ENCODE measurements around the gene ADARB2. TPM values are rescaled to one million over a fixed set of nuclear protein-coding genes. Genes with fewer than 3 reads are reported as not detected.

The ADARB2 gene
- polyA plus RNA-seq, 1 of the 3 experiments (the other 2 are of a cell fraction) = not detected

GRCh38 chr10:1230592-1231275 is 506.6 kb downstream of the ADARB2 start:
- H3K4me2 ChIP-seq = no peak overlapping the region
- no peaks in the 10 kb centered on the region for H3K36me3 ChIP-seq (replicated peaks in 1 of 2; ENCODE audit: control insufficient read depth in 1 of 2, insufficient read depth in 2 of 2, low read length in 1 of 2)
- TF ChIP-seq JUND (IDR thresholded peaks at IDR 0.05) (no peak), PBX3 (IDR thresholded peaks at IDR 0.05) (no peak), MAX (IDR thresholded peaks at IDR 0.05; ENCODE audit: low read depth) (no peak), GABPA (IDR thresholded peaks at IDR 0.05; ENCODE audit: low read depth) (no peak), NRF1 (IDR thresholded peaks at IDR 0.05; ENCODE audit: low read depth, low read length) (no peak), GATA2 (CRISPR knock-in tag; IDR thresholded peaks at IDR 0.05) (no peak), FOXJ3 (CRISPR knock-in tag; IDR thresholded peaks at IDR 0.05) (no peak), TAF1 (IDR thresholded peaks at IDR 0.05; ENCODE audit: borderline replicate concordance, low read depth, low read length) (no peak)
- H3K4me3 ChIP-seq (ENCODE audit: low read depth in 2 of 2, low read length in 1 of 2) = no peak overlapping the region
- WGBS (ENCODE audit: low lambda C conversion rate) = 47% methylated on average over 7 of the region's 9 CpGs
- H3K79me2 ChIP-seq (ENCODE audit: insufficient read depth) = no peaks in the 10 kb centered on the region
- CTCF ChIA-PET = interaction anchor here (1.0 kb wide), 1 partner anchor 61 kb away, joined by 3 read pairs; no protein-coding TSS in a partner anchor
- no peak overlapping the region for H3K27ac ChIP-seq (ENCODE audit: low read depth in 2 of 2, low read length in 1 of 2)
- H4K20me1 ChIP-seq (ENCODE audit: insufficient read depth) = no peaks in the 10 kb centered on the region
- no peak overlapping the region for H3K9ac ChIP-seq
- H3K27me3 ChIP-seq (ENCODE audit: insufficient read depth) = no peaks in the 10 kb centered on the region
- H3F3A ChIP-seq (replicated peaks; ENCODE audit: insufficient read depth) = no peaks in the 10 kb centered on the region
- H3K4me1 ChIP-seq (ENCODE audit: control insufficient read depth in 1 of 2, insufficient read depth in 2 of 2, low read depth in 1 of 2, low read length in 1 of 2) = no peaks in the 10 kb centered on the region
- POLR2A ChIA-PET = no interaction called here
- DNase-seq = no peak
- H3K9me2 ChIP-seq = no peaks in the 10 kb centered on the region
- H3K9me3 ChIP-seq = no peaks in the 10 kb centered on the region
- no peak overlapping the region for H2AFZ ChIP-seq (ENCODE audit: low read depth)

GRCh38 chr10:1230138-1230537 is 507.2 kb downstream of the ADARB2 start:
- ChIA-PET CTCF (interaction anchor here (1.0 kb wide), 1 partner anchor 62 kb away, joined by 3 read pairs; no protein-coding TSS in a partner anchor), POLR2A (no interaction called here)
- Histone ChIP-seq H3K9me3 (no peaks in the 10 kb centered on the region), H3K9me2 (no peaks in the 10 kb centered on the region), H4K20me1 (ENCODE audit: insufficient read depth) (no peaks in the 10 kb centered on the region), H3K4me3 (ENCODE audit: low read depth in 2 of 2, low read length in 1 of 2) (no peak overlapping the region), H3K36me3 (replicated peaks in 1 of 2; ENCODE audit: control insufficient read depth in 1 of 2, insufficient read depth in 2 of 2, low read length in 1 of 2) (no peaks in the 10 kb centered on the region), H3K4me2 (no peak overlapping the region), H2AFZ (ENCODE audit: low read depth) (no peak overlapping the region), H3K79me2 (ENCODE audit: insufficient read depth) (no peaks in the 10 kb centered on the region), H3K4me1 (ENCODE audit: control insufficient read depth in 1 of 2, insufficient read depth in 2 of 2, low read depth in 1 of 2, low read length in 1 of 2) (no peaks in the 10 kb centered on the region), H3K27me3 (ENCODE audit: insufficient read depth) (no peaks in the 10 kb centered on the region), H3K9ac (no peak overlapping the region), H3F3A (replicated peaks; ENCODE audit: insufficient read depth) (no peaks in the 10 kb centered on the region), H3K27ac (ENCODE audit: low read depth in 2 of 2, low read length in 1 of 2) (no peak overlapping the region)
- no peak for TF ChIP-seq EZH2phosphoT487 (IDR thresholded peaks at IDR 0.05; ENCODE audit: borderline replicate concordance, low read depth)
- 37% methylated on average over 5 of the region's 8 CpGs for WGBS (ENCODE audit: low lambda C conversion rate)
- no peak for DNase-seq

- H4K20me1 ChIP-seq (ENCODE audit: insufficient read depth) = no peaks in the 10 kb centered on the region
- no peaks in the 10 kb centered on the region for H3F3A ChIP-seq (replicated peaks; ENCODE audit: insufficient read depth)
- ChIA-PET POLR2A (no interaction called here), CTCF (interaction anchor here (1.0 to 1.1 kb wide), 2 partner anchors 63 to 120 kb away, joined by 3 read pairs; no protein-coding TSS in a partner anchor)
- no peak overlapping the region for H3K9ac ChIP-seq
- no peaks in the 10 kb centered on the region for H3K79me2 ChIP-seq (ENCODE audit: insufficient read depth)
- H3K9me3 ChIP-seq = no peaks in the 10 kb centered on the region
- no peaks in the 10 kb centered on the region for H3K36me3 ChIP-seq (replicated peaks in 1 of 2; ENCODE audit: control insufficient read depth in 1 of 2, insufficient read depth in 2 of 2, low read length in 1 of 2)
- 53% methylated on average over 10 of the region's 10 CpGs for WGBS (ENCODE audit: low lambda C conversion rate)
- no peaks in the 10 kb centered on the region for H3K9me2 ChIP-seq
- no peak overlapping the region for H3K4me3 ChIP-seq (ENCODE audit: low read depth in 2 of 2, low read length in 1 of 2)
- no peak for DNase-seq
- H3K27me3 ChIP-seq (ENCODE audit: insufficient read depth) = no peaks in the 10 kb centered on the region
- H2AFZ ChIP-seq (ENCODE audit: low read depth) = no peak overlapping the region
- H3K4me2 ChIP-seq = no peak overlapping the region
- H3K27ac ChIP-seq (ENCODE audit: low read depth in 2 of 2, low read length in 1 of 2) = no peak overlapping the region
- no peak for TF ChIP-seq MAX (IDR thresholded peaks at IDR 0.05; ENCODE audit: low read depth)
- no peak for TF ChIP-seq POLR2AphosphoS5 (IDR thresholded peaks at IDR 0.05; ENCODE audit: low read depth, low read length)
- TF ChIP-seq USF1 (IDR thresholded peaks at IDR 0.05; ENCODE audit: borderline replicate concordance, low read depth) = no peak
- TF ChIP-seq ZBTB33 (IDR thresholded peaks at IDR 0.05; ENCODE audit: borderline replicate concordance, low read depth) = no peak
- no peak for TF ChIP-seq GATA2 (CRISPR knock-in tag; IDR thresholded peaks at IDR 0.05)
- TF ChIP-seq PBX3 (IDR thresholded peaks at IDR 0.05) = no peak
- no peak for TF ChIP-seq RXRA (IDR thresholded peaks at IDR 0.05; ENCODE audit: borderline replicate concordance, low read depth)
- TF ChIP-seq NFIC (IDR thresholded peaks at IDR 0.05; ENCODE audit: borderline replicate concordance) = no peak
- no peak for TF ChIP-seq FOXM1 (IDR thresholded peaks at IDR 0.05; ENCODE audit: low read depth)
- no peaks in the 10 kb centered on the region for H3K4me1 ChIP-seq (ENCODE audit: control insufficient read depth in 1 of 2, insufficient read depth in 2 of 2, low read depth in 1 of 2, low read length in 1 of 2)
Observed at GRCh38 chr10:1229574-1229973, 507.8 kb downstream of the ADARB2 start.
